GM12872 (cell line): ENCODE data around the gene TMEM269.

Experiments used
- CTCF ChIP-seq: IDR thresholded peaks from 3 replicates; pipeline ENCODE4 v1.5.1; 2011; ENCODE audit warnings: low read depth, mild to moderate bottlenecking, low read length, moderate library complexity; ENCODE audit not compliant: insufficient read depth

TMEM269 gene

GRCh38 chr1:42817976-42818375 lies 33.2 kb downstream of the TMEM269 start:
- TF ChIP-seq CTCF, result no peak

GRCh38 chr1:42820813-42821212 lies 36.0 kb downstream of the TMEM269 start:
- TF ChIP-seq CTCF, result no peak

- no peak for TF ChIP-seq CTCF
Observed at GRCh38 chr1:42821690-42822089, 36.9 kb downstream of the TMEM269 start.

GRCh38 chr1:42822800-42823392 lies 38.1 kb downstream of the TMEM269 start:
- no peak for TF ChIP-seq CTCF

GRCh38 chr1:42824481-42825035 lies 39.8 kb downstream of the TMEM269 start:
- TF ChIP-seq CTCF, result no peak

GRCh38 chr1:42825036-42825851 lies 40.5 kb downstream of the TMEM269 start:
- TF ChIP-seq CTCF, result no peak

- TF ChIP-seq CTCF, result no peak
Observed at GRCh38 chr1:42830631-42831030, 45.8 kb downstream of the TMEM269 start.
